LNCAP (cell line): Measurements from ENCODE around the gene CUL2.

Source experiments
- TF ChIP-seq, protein P1 (sequence below): fragments of 450-650 bp; IDR thresholded peaks from 2 replicates; pipeline ENCODE4 v1.5.1; 2017; ENCODE audit warnings: mild to moderate bottlenecking

CUL2 gene

DNA sequence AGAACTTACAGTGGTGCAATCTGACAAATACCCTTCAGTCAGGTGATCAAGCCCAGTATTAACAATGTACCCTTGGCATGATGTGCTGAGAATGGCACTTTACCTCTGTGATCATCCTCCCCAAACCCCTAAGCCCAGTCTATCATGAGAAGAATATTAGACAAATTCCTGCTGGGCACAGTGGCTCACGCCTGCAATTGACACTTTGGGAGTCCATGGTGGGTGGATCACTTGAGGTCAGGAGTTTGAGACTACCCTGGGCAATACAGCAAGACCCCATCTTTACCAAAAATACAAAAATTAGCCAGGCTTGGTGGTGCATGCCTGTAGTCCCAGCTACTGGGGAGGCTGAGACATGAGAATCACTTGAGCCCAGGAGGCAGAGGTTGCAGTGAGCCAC is 7.4 kb upstream of the CUL2 start:
- TF ChIP-seq, protein P1, sequence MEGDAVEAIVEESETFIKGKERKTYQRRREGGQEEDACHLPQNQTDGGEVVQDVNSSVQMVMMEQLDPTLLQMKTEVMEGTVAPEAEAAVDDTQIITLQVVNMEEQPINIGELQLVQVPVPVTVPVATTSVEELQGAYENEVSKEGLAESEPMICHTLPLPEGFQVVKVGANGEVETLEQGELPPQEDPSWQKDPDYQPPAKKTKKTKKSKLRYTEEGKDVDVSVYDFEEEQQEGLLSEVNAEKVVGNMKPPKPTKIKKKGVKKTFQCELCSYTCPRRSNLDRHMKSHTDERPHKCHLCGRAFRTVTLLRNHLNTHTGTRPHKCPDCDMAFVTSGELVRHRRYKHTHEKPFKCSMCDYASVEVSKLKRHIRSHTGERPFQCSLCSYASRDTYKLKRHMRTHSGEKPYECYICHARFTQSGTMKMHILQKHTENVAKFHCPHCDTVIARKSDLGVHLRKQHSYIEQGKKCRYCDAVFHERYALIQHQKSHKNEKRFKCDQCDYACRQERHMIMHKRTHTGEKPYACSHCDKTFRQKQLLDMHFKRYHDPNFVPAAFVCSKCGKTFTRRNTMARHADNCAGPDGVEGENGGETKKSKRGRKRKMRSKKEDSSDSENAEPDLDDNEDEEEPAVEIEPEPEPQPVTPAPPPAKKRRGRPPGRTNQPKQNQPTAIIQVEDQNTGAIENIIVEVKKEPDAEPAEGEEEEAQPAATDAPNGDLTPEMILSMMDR: no peak

DNA sequence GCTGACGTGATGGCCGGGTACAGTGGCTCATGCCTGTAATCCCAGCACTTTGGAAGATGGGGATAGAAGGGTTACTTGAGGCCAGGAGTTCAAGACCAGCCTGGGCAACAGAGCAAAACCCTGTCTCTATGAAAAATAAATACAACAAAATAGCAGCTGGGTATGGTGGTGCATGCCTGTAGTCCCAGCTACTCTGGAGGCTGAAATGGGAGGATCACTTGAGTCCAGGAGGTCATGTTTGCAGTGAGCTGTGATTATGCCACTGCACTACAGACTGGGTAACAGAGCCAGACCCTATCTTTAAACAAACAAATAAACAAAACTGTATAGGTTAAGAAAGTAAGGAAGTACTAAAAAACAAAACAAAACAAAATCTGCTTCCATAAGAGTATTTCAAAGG is 6.2 kb upstream of the CUL2 start:
- TF ChIP-seq, protein P1: no peak

DNA sequence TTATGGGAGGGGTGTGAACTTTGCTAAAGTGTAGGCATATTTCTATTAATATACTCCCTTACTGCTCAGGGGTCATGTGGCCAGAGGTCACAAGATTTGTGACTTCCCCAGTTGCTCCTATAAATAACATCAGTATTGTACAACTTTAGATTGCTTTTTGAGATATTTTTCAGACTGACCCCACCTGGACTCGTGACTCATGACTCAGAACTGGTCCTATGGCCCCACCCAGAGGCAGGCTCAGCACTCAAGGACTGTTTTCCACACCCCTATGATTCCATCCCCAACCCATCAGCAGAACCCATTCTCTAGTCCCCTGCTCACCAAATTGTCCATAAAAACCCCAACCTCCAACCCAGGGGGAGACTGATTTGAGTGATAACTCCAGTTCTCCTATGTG is 2.7 kb upstream of the CUL2 start:
- TF ChIP-seq, protein P1: no peak

DNA sequence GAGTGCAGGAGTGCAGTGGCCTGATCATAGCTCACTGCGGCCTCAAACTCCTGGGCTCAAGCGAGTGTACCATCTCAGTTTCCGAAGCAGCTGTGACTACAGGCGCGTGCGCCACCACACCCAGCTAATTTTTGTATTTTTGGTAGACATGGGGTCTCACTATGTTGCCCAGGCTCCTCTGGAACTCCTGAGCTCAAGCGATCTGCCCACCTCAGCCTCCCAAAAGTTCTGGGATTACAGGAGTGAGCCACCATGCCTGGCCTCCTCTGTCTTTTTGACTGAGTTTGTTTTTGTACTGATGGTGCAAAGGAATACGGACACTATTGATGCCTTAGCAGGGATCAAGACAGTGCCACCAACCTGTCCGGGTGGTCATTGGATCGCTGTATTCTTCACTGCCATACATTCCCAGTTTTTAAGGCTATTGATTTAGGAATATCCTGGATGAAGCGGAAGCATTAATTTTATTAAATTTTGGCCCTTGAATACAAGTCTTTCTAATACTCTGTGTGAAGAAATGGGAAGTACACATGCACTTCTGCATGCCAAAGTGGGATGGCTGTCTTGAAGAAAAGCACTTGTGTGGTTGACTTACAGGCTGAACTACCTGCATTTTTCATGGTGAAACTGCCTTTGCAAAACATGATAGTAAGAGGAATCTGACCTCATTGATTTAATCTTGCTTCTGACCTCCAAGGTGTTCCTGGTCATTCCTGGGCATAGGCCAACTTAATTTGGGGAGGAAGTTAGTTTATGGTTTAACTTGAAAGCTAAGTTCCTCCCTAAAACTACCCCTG is 2.1 kb upstream of the CUL2 start:
- TF ChIP-seq, protein P1: no peak

DNA sequence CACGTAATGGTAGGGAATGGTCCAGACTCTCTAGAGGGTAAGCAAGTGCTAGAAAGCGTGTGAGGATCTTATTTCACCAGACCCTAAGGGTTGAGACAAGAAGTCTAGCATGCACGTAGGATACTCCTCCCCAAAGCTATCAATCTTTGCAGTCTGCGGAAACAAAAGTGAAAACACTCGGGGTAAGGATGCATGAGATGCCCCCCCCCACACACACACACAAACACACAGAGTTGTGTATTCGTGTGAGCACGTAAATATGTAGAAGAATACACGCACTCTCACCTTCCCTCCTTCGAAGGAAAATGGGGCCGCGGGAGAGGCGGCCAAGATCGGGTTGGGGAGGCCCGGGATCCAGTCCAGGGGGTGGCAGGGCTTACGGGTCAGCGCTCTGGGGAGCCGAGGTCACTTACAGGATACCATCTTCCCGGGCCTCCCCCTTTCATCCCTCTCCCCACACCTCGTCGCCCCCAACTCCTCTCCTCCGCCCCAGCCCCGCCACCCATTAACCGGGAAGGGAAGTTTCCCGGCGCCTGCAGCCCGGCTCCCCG is 455 bp downstream of the CUL2 start:
- TF ChIP-seq, protein P1: no peak

DNA sequence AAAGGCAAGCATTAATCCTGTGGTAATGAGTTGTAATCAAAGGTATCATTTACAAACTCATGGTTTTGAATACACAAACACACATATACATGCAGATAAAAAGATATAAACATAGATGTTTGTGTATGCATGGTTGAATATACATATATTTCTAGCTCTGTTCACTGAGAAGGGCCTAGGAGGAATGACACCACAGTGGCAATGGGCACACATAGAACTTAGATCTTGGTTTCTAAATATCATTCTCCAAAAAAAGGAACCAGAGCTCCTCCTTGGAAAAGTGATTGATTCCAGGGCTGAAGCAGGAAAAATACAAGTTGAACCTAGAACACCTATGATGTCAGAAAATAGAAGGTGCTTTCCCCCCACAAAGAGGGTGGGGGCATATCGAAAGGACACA is 6.9 kb downstream of the CUL2 start:
- TF ChIP-seq, protein P1: no peak

DNA sequence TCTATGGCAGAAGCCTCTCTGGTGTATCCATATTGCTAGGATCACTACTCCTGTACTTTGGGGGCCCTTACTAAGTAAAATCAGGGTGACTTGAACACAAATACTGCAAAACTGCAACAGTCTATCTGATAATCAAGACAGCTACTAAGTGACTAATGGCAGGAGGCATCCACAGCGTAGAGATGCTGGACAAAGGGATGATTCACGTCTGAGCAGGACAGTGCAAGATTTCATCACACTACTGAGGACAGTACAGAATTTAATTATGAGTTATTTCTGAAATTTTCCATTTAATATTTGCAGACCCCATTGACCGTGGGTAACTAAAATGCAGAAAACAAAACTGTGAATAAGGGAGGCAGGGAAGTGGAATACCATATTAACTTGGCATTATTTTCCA is 10.4 kb downstream of the CUL2 start:
- TF ChIP-seq, protein P1: no peak
